Activated CD8-positive, alpha-beta T cell treated with anti-CD3 and anti-CD28 coated beads, Interleukin-2, amount 10 ng/mL, durations not matched to agents 7 days and 5 days (primary cell): ENCODE results near the gene CDKL2. TPM values are rescaled to one million over a fixed set of nuclear protein-coding genes. Genes with fewer than 3 reads are reported as not detected.
"Not testable (repeated sequence)": the region's sequence is repeated elsewhere in the genome, so short reads cannot be mapped to it uniquely, and the experiment has no call there.

Experiments used
- ATAC-seq: fragments of 150-1000 bp; cut with Tn5 transposase; one replicate; pipeline ENCODE4 v1.10.0; 2021; ENCODE audit warnings: moderate library complexity
- CTCF ChIA-PET: fragments of 350-600 bp; sonication (Branson Sonifier 250); formaldehyde crosslinking; loops from one replicate; lab custom pipeline; 2021; ENCODE audit warnings: antibody characterized with exemption; lab: Charles Lee
- POLR2A ChIA-PET: fragments of 350-600 bp; sonication (Branson Sonifier 250); formaldehyde crosslinking; loops from one replicate; lab custom pipeline; 2021; ENCODE audit warnings: antibody characterized with exemption; lab: Charles Lee
- DNase-seq: peaks from one replicate; pipeline ENCODE4 v3.0.0-alpha.2; 2020
- H3K27ac Mint-ChIP-seq: one replicate; pipeline ENCODE4 v1.8.0; 2021; ENCODE audit warnings: mild to moderate bottlenecking, mixed read lengths
- H3K27me3 Mint-ChIP-seq: one replicate; pipeline ENCODE4 v1.8.0; 2021; ENCODE audit warnings: low read depth, mixed read lengths
- H3K36me3 Mint-ChIP-seq: one replicate; pipeline ENCODE4 v1.8.0; 2021; ENCODE audit warnings: low read depth, mixed read lengths
- H3K4me1 Mint-ChIP-seq: one replicate; pipeline ENCODE4 v1.8.0; 2021; ENCODE audit warnings: low read depth, mixed read lengths
- H3K4me3 Mint-ChIP-seq: one replicate; pipeline ENCODE4 v1.8.0; 2021; ENCODE audit warnings: mild to moderate bottlenecking, mixed read lengths
- H3K9me3 Mint-ChIP-seq: one replicate; pipeline ENCODE4 v1.8.0; 2022; ENCODE audit warnings: mixed read lengths; ENCODE audit not compliant: insufficient read depth
- total RNA-seq, 2 experiments: library from RNA; stranded (reverse); gene quantifications; one replicate each; pipeline ENCODE4 v1.2.3, GENCODE V29; 2021

Gene CDKL2
- total RNA-seq, 2 experiments from 2014 or later: 0.45 to 0.60 TPM

GRCh38 chr4:75531536-75532143 lies 98.7 kb downstream of the CDKL2 start:
- CTCF ChIA-PET, H3K4me1 Mint-ChIP-seq, ATAC-seq, H3K4me3 Mint-ChIP-seq, H3K9me3 Mint-ChIP-seq, H3K27ac Mint-ChIP-seq, H3K27me3 Mint-ChIP-seq, DNase-seq: not testable (repeated sequence)
- POLR2A ChIA-PET: interaction anchor here (1.0 kb wide), 1 partner anchor 17 kb away, joined by 3 read pairs; no protein-coding TSS in a partner anchor
- H3K36me3 Mint-ChIP-seq: peaks cover 54% of the 10 kb centered on the region

GRCh38 chr4:75530556-75531322 lies 99.6 kb downstream of the CDKL2 start:
- CTCF ChIA-PET: no interaction called here
- no peak for DNase-seq
- peaks cover 58% of the 10 kb centered on the region for H3K36me3 Mint-ChIP-seq
- ATAC-seq: no peak
- no peaks in the 10 kb centered on the region for H3K27me3 Mint-ChIP-seq
- H3K27ac Mint-ChIP-seq: no peak overlapping the region
- POLR2A ChIA-PET: interaction anchor here (1.0 kb wide), 1 partner anchor 16 kb away, joined by 3 read pairs; no protein-coding TSS in a partner anchor
- H3K4me3 Mint-ChIP-seq: no peak overlapping the region
- no peaks in the 10 kb centered on the region for H3K9me3 Mint-ChIP-seq
- no peaks in the 10 kb centered on the region for H3K4me1 Mint-ChIP-seq

Other genes with a start within 250 kb of the CDKL2 start
- 10 to 100 TPM; 20.0 to 25.3 TPM for gene RCHY1, start 116.1 kb downstream of the CDKL2 start, total RNA-seq
- 10 to 100 TPM; 16.1 to 16.7 TPM for gene THAP6, start 116.1 kb downstream of the CDKL2 start, total RNA-seq
- not detected for gene ODAPH, start 74.5 kb downstream of the CDKL2 start, total RNA-seq
- 100 to 1,000 TPM; 173 to 178 TPM for gene G3BP2, start 42.9 kb upstream of the CDKL2 start, total RNA-seq
- gene USO1, start 94.0 kb upstream of the CDKL2 start, total RNA-seq: 10 to 100 TPM; 32.5 to 37.5 TPM